HEK293 (cell line): ENCODE data around the gene PTPRN2.

Source experiments
- CTCF ChIA-PET: fragments of 350-600 bp; formaldehyde crosslinking; extraction: SDS; loops from one replicate; lab custom pipeline; 2021; ENCODE audit warnings: antibody characterized with exemption; lab: Yijun Ruan, JAX
- POLR2A ChIA-PET: fragments of 300-600 bp; formaldehyde crosslinking; extraction: SDS; loops from one replicate; lab custom pipeline; 2020; ENCODE audit warnings: antibody characterized with exemption, inconsistent platforms; lab: Yijun Ruan, JAX
- H3K27ac ChIP-seq: fragments of 200-500 bp; sonication (Bioruptor generic); 2 replicates; pipeline ENCODE4 v1.5.1; 2014; ENCODE audit warnings: low read depth, low read length, control low read depth, inconsistent platforms; ENCODE audit errors: extremely low read depth
- H3K36me3 ChIP-seq, 2 experiments: fragments of 200-500 bp in 1 of 2; sonication (Bioruptor generic) in 1 of 2; 1 replicate in 1 of 2; 2 replicates in 1 of 2; pipeline ENCODE4 v1.5.1; 2014 to 2017; ENCODE audit warnings: inconsistent platforms in 2 of 2, low read length in 2 of 2; ENCODE audit not compliant: control insufficient read depth in 2 of 2, insufficient read depth in 1 of 2
- H3K4me1 ChIP-seq: fragments of 200-500 bp; sonication (Bioruptor generic); 2 replicates; pipeline ENCODE4 v1.5.1; 2014; ENCODE audit warnings: mild to moderate bottlenecking, low read length, inconsistent platforms; ENCODE audit not compliant: control insufficient read depth, insufficient read depth
- H3K4me3 ChIP-seq: 2 replicates; pipeline ENCODE4 v1.5.1; 2011; ENCODE audit warnings: low read depth, mild to moderate bottlenecking, control low read depth, low read length, moderate library complexity
- H3K9me3 ChIP-seq: fragments of 200-500 bp; sonication (Bioruptor generic); 2 replicates; pipeline ENCODE4 v1.5.1; 2014; ENCODE audit warnings: low read depth, low read length, inconsistent platforms; ENCODE audit not compliant: control insufficient read depth, insufficient read depth
- EGR2 ChIP-seq: fragments of 450-650 bp; formaldehyde crosslinking; IDR thresholded peaks from 2 replicates; pipeline ENCODE4 v1.5.1; 2016; ENCODE audit warnings: low read depth, missing biosample characterization, missing genetic modification characterization
- ZNF2 ChIP-seq: fragments of 450-650 bp; formaldehyde crosslinking; IDR thresholded peaks from 2 replicates; pipeline ENCODE4 v1.5.1; 2016; ENCODE audit warnings: missing biosample characterization, missing genetic modification characterization
- ZNF510 ChIP-seq: fragments of 450-650 bp; formaldehyde crosslinking; IDR thresholded peaks from 2 replicates; pipeline ENCODE4 v1.5.1; 2018; ENCODE audit warnings: mild to moderate bottlenecking, missing genetic modification characterization, missing biosample characterization; ENCODE audit not compliant: insufficient replicate concordance
- ZNF623 ChIP-seq: fragments of 450-650 bp; formaldehyde crosslinking; IDR thresholded peaks from 2 replicates; pipeline ENCODE4 v1.5.1; 2016; ENCODE audit warnings: missing biosample characterization, missing genetic modification characterization
- ZNF701 ChIP-seq: fragments of 450-650 bp; formaldehyde crosslinking; IDR thresholded peaks from 2 replicates; pipeline ENCODE4 v1.5.1; 2016; ENCODE audit warnings: missing biosample characterization, missing genetic modification characterization
- ZNF776 ChIP-seq: fragments of 450-650 bp; formaldehyde crosslinking; IDR thresholded peaks from 2 replicates; pipeline ENCODE4 v1.5.0; 2017; ENCODE audit warnings: missing biosample characterization, missing genetic modification characterization, borderline replicate concordance
- ZSCAN23 ChIP-seq: fragments of 450-650 bp; formaldehyde crosslinking; IDR thresholded peaks from 2 replicates; pipeline ENCODE4 v1.5.1; 2016; ENCODE audit warnings: missing biosample characterization, missing genetic modification characterization
- TF ChIP-seq, protein P1 (sequence below): fragments of 450-650 bp; formaldehyde crosslinking; conservative IDR thresholded peaks from 2 replicates; pipeline ENCODE4 v1.5.1; 2016; ENCODE audit warnings: low read depth, missing biosample characterization, missing genetic modification characterization
- TF ChIP-seq, protein P2 (sequence below): fragments of 450-650 bp; IDR thresholded peaks from 2 replicates; pipeline ENCODE4 v1.5.1; 2018; ENCODE audit warnings: missing biosample characterization, mild to moderate bottlenecking, missing genetic modification characterization
- TF ChIP-seq, protein P3 (sequence below): fragments of 450-650 bp; formaldehyde crosslinking; IDR thresholded peaks from 2 replicates; pipeline ENCODE4 v1.5.1; 2016; ENCODE audit warnings: missing biosample characterization, missing genetic modification characterization
- TF ChIP-seq, protein P4 (sequence below): fragments of 450-650 bp; formaldehyde crosslinking; IDR thresholded peaks from 2 replicates; pipeline ENCODE4 v1.5.1; 2016; ENCODE audit warnings: missing biosample characterization, missing genetic modification characterization
- TF ChIP-seq, protein P5 (sequence below): fragments of 450-650 bp; formaldehyde crosslinking; IDR thresholded peaks from 2 replicates; pipeline ENCODE4 v1.5.1; 2016; ENCODE audit warnings: missing biosample characterization, missing genetic modification characterization

PTPRN2 gene

DNA sequence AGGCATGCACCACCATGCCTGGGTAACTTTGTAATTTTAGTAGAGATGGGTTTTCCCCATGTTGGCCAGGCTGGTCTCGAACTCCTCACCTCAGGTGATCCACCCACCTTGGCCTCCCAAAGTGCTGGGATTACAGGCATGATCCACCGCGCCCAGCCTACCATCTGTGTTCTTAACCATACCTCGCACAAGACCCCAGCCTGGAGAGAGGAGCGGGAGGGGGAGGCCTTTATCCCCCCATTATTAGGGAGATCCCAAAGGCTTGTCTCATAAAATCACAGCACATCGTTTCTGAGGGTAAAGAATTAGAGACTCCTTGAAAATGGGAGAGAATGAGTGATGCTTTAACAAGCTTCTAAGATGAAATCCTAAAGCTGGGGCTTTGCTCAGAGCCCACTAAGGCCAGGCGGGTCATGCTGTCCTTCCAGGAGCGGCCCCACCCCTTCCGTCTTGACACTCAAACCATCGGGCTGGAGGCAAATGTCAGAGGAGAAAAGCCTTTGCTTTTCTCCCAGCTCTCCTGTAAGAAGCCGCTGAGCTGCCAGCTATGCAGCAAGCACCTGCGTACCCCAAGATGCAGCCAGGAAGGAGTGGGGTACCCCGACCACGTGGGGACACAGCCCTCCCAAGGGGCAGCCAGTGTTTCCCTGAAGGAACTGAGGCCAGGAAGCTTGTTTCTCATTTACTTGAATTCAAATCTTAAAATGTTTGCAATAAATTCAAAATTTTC, 339.7 kb downstream of the PTPRN2 start (continued):
- TF ChIP-seq, protein P1, sequence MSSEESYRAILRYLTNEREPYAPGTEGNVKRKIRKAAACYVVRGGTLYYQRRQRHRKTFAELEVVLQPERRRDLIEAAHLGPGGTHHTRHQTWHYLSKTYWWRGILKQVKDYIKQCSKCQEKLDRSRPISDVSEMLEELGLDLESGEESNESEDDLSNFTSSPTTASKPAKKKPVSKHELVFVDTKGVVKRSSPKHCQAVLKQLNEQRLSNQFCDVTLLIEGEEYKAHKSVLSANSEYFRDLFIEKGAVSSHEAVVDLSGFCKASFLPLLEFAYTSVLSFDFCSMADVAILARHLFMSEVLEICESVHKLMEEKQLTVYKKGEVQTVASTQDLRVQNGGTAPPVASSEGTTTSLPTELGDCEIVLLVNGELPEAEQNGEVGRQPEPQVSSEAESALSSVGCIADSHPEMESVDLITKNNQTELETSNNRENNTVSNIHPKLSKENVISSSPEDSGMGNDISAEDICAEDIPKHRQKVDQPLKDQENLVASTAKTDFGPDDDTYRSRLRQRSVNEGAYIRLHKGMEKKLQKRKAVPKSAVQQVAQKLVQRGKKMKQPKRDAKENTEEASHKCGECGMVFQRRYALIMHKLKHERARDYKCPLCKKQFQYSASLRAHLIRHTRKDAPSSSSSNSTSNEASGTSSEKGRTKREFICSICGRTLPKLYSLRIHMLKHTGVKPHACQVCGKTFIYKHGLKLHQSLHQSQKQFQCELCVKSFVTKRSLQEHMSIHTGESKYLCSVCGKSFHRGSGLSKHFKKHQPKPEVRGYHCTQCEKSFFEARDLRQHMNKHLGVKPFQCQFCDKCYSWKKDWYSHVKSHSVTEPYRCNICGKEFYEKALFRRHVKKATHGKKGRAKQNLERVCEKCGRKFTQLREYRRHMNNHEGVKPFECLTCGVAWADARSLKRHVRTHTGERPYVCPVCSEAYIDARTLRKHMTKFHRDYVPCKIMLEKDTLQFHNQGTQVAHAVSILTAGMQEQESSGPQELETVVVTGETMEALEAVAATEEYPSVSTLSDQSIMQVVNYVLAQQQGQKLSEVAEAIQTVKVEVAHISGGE (tag by site-specific recombination) = no peak
- no peak for TF ChIP-seq EGR2
- TF ChIP-seq ZSCAN23 (tag by site-specific recombination) = no peak

DNA sequence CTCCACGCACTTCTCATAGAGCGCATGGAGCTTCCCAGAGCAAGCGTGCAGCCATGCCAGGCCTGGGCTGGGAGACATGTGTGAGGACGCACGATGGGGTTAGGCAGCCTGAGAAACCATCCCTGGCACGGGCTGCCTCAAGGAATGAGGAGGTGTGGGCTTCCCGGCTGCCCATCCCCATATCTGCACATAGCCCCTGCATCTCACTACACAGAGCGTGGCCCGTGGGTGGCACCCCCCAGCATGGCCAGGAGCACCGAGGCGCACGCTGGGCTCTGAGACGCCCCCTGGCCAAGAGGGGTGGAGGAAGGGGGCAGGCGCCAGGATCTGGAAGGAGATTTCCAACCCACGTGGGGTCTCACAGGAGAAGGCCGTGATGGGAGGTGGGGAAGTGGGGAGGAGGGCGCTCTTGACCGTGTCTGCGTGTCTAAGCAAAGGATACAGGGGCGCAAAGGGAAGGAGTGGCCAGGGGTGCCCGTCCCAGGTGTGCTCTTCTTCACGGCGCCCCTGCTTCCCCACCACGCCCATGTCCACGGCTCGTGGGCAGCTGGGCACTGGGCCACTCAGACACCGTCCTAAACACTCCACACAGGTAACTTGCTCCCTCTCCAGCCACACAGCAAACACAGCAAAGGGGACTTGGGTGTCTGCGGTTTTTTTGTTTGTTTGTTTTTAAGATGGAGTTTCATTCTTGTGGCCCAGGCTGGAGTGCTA, 340.5 kb downstream of the PTPRN2 start:
- Histone ChIP-seq H3K4me3 (no peak overlapping the region), H3K27ac (no peak overlapping the region), H3K36me3 (no peaks in the 10 kb centered on the region), H3K9me3 (no peaks in the 10 kb centered on the region), H3K4me1 (no peaks in the 10 kb centered on the region)
- TF ChIP-seq, protein P2, sequence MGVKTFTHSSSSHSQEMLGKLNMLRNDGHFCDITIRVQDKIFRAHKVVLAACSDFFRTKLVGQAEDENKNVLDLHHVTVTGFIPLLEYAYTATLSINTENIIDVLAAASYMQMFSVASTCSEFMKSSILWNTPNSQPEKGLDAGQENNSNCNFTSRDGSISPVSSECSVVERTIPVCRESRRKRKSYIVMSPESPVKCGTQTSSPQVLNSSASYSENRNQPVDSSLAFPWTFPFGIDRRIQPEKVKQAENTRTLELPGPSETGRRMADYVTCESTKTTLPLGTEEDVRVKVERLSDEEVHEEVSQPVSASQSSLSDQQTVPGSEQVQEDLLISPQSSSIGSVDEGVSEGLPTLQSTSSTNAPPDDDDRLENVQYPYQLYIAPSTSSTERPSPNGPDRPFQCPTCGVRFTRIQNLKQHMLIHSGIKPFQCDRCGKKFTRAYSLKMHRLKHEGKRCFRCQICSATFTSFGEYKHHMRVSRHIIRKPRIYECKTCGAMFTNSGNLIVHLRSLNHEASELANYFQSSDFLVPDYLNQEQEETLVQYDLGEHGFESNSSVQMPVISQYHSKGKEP (tag by site-specific recombination) = no peak
- TF ChIP-seq EGR2 (no peak), ZNF510 (no peak), ZNF2 (tag by site-specific recombination) (no peak), ZNF623 (tag by site-specific recombination) (no peak), ZNF776 (tag by site-specific recombination) (no peak), ZNF701 (tag by site-specific recombination) (no peak)
- TF ChIP-seq, protein P3, sequence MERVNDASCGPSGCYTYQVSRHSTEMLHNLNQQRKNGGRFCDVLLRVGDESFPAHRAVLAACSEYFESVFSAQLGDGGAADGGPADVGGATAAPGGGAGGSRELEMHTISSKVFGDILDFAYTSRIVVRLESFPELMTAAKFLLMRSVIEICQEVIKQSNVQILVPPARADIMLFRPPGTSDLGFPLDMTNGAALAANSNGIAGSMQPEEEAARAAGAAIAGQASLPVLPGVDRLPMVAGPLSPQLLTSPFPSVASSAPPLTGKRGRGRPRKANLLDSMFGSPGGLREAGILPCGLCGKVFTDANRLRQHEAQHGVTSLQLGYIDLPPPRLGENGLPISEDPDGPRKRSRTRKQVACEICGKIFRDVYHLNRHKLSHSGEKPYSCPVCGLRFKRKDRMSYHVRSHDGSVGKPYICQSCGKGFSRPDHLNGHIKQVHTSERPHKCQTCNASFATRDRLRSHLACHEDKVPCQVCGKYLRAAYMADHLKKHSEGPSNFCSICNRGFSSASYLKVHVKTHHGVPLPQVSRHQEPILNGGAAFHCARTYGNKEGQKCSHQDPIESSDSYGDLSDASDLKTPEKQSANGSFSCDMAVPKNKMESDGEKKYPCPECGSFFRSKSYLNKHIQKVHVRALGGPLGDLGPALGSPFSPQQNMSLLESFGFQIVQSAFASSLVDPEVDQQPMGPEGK (tag by site-specific recombination) = no peak
- TF ChIP-seq, protein P4, sequence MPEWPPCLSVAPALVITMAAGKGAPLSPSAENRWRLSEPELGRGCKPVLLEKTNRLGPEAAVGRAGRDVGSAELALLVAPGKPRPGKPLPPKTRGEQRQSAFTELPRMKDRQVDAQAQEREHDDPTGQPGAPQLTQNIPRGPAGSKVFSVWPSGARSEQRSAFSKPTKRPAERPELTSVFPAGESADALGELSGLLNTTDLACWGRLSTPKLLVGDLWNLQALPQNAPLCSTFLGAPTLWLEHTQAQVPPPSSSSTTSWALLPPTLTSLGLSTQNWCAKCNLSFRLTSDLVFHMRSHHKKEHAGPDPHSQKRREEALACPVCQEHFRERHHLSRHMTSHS (tag by site-specific recombination) = no peak
- TF ChIP-seq, protein P5, sequence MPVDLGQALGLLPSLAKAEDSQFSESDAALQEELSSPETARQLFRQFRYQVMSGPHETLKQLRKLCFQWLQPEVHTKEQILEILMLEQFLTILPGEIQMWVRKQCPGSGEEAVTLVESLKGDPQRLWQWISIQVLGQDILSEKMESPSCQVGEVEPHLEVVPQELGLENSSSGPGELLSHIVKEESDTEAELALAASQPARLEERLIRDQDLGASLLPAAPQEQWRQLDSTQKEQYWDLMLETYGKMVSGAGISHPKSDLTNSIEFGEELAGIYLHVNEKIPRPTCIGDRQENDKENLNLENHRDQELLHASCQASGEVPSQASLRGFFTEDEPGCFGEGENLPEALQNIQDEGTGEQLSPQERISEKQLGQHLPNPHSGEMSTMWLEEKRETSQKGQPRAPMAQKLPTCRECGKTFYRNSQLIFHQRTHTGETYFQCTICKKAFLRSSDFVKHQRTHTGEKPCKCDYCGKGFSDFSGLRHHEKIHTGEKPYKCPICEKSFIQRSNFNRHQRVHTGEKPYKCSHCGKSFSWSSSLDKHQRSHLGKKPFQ = no peak
- CTCF ChIA-PET = no interaction called here
- POLR2A ChIA-PET = no interaction called here
